ENCODE data around the gene ARHGEF10L.

Gene ARHGEF10L

GRCh38 chr1:17585266-17585987, 45.9 kb downstream of the ARHGEF10L start:
- H3K4me3 ChIP-seq (ENCODE audit: low read depth, low read length) = no peak overlapping the region
- DNase-seq (ENCODE audit: low read depth) = no peak
- no peak for TF ChIP-seq CTCF (conservative IDR thresholded peaks at IDR 0.05; ENCODE audit: low read depth, low read length)

DNA sequence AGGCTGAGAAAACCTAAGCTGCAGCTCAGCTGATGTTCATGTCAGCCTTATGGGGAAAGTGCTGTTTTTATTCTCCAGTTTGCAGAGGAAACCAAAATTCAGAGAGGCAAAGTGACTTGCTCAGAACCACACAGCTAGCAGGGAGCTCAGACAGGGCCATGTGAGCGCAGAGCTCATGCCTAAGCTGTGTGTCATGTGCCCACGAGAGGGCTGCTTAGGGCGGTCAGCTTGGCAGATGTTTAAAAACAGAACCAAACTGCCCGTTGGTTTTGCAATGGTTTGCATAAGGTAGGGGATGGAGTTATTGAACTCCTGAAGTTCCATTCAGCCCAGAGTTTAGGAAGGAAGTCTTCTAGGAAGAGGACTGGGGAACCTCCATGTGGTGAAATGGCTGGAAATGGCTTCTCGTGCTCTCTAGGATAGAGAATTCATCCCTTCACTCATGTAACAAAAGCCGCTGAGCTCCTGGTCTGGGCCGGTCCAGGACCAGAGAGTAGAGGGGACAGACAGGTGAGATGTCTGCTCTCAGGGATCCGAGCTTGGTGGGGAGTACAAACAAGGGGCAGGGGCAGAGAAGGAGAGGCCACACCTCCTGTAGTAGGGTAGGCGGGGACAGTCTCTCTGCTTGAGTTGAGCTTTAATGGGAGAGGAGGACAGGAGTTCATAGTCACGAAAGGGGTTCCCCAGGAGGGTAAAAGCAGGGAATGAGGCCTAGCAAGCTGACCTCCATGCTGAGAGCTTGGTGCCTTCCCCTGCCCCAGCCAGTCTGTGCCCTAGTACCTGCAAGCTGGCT, 46.9 kb downstream of the ARHGEF10L start:
- peak; percentile 82 for DNase-seq (ENCODE audit: low read depth)
- H3K4me3 ChIP-seq (ENCODE audit: low read depth, low read length) = no peak overlapping the region
- no peak for TF ChIP-seq CTCF (conservative IDR thresholded peaks at IDR 0.05; ENCODE audit: low read depth, low read length)

DNA sequence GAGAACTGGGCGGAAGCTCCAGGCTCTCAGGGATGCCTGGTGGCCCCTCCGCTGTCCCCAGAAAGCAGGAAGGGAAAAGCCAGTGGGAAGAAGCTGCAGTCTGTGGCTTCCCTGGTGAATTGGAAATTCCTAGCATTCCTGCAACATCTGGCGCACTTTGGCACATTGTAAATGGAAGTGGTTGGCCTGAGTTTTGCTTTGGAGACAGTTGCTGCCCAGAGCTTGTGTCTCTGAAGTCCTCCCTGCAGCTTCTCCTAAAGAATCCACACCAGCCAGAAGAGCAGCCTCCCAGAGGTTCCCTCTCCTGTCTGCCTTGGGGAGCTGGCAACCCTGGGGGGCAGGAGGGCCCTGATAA, 48.2 kb downstream of the ARHGEF10L start:
- DNase-seq (ENCODE audit: low read depth) = peak; percentile 55
- no peak for TF ChIP-seq CTCF (conservative IDR thresholded peaks at IDR 0.05; ENCODE audit: low read depth, low read length)
- no peak overlapping the region for H3K4me3 ChIP-seq (ENCODE audit: low read depth, low read length)

- H3K4me3 ChIP-seq (ENCODE audit: low read depth, low read length) = peak overlapping the region; percentile 18
- TF ChIP-seq CTCF (conservative IDR thresholded peaks at IDR 0.05; ENCODE audit: low read depth, low read length) = no peak
- peak; percentile 32 for DNase-seq (ENCODE audit: low read depth)
These were observed 48.8 kb downstream of the ARHGEF10L start for GRCh38 chr1:17588048-17588871.

DNA sequence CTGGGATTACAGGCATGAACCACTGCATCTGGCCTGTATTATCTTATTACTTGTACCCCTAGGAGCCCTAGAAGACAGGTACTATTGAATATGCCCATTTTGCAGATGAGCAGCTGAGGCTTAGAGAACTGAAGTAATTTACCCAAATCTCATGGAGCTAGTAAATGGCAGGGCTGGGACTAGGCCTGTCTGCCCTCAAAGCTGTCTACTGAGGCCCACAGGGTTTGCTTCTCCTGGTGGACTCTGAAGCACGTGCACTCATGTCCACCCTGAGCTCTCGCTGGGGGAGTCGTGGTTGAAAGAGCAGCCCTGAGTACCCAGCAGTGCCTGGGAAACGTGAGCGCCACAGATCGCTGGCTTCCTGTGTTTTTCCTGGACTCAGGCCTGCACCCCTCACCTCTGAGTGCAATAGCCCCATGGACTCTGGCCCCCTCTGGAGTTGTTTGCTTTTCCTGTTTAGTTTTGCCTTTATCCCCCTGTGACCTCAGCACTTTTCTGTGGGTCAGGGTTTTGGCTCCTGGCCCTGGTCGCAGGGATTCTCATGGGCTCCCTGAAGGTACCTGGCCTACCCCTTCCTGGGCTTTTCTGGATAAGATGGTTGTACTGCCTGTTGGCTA, 52.4 kb downstream of the ARHGEF10L start:
- peak; percentile 14 for DNase-seq (ENCODE audit: low read depth)
- no peak overlapping the region for H3K4me3 ChIP-seq (ENCODE audit: low read depth, low read length)
- no peak for TF ChIP-seq CTCF (conservative IDR thresholded peaks at IDR 0.05; ENCODE audit: low read depth, low read length)

- no peak for DNase-seq (ENCODE audit: low read depth)
- no peak overlapping the region for H3K4me3 ChIP-seq (ENCODE audit: low read depth, low read length)
- TF ChIP-seq CTCF (conservative IDR thresholded peaks at IDR 0.05; ENCODE audit: low read depth, low read length) = no peak
These were observed 54.5 kb downstream of the ARHGEF10L start for GRCh38 chr1:17594026-17594425.

All from choroid plexus epithelial cell (primary cell).